SU-DHL-6 (cell line): ENCODE results near the gene SLC5A2.

ENCODE experiments used
- CTCF ChIP-seq: fragments of 200-600 bp; sonication (generic); IDR thresholded peaks from one replicate; pipeline ENCODE4 v1.5.1; 2017; ENCODE audit warnings: antibody characterized with exemption, mild to moderate bottlenecking, low read length, moderate library complexity; ENCODE audit not compliant: insufficient read depth, poor library complexity, severe bottlenecking
- EZH2phosphoT487 ChIP-seq: fragments of 200-600 bp; sonication (generic), shearing (Covaris generic); conservative IDR thresholded peaks from 2 replicates; pipeline ENCODE4 v1.6.1; 2018; ENCODE audit warnings: mild to moderate bottlenecking, antibody characterized with exemption, low read length, moderate library complexity, mixed read lengths

GRCh38 chr16:31501226-31501965 is 18.5 kb downstream of the SLC5A2 start:
- TF ChIP-seq CTCF (no peak), EZH2phosphoT487 (no peak)
